Erythroblast (primary cell): Measurements from ENCODE around the gene CCDC137.

Source experiments
- GATA1 ChIP-seq: IDR thresholded peaks from 2 replicates; pipeline ENCODE4 v1.6.1; 2011; ENCODE audit warnings: low read depth, mild to moderate bottlenecking, control low read depth, low read length, moderate library complexity
- POLR2A ChIP-seq: IDR thresholded peaks from 2 replicates; pipeline ENCODE4 v1.6.1; 2011; ENCODE audit warnings: mild to moderate bottlenecking, low read length

- TF ChIP-seq POLR2A (no peak), GATA1 (no peak)
Observed at GRCh38 chr17:81694810-81695209, 28.3 kb downstream of the CCDC137 start.
